GM18858 (cell line): ENCODE measurements around the gene MITF.

Experiments
- ATAC-seq: cut with Tn5 transposase; IDR thresholded peaks from one replicate; pipeline ENCODE4 v1.9.1; 2021; ENCODE audit not compliant: unreplicated experiment

The MITF gene

DNA sequence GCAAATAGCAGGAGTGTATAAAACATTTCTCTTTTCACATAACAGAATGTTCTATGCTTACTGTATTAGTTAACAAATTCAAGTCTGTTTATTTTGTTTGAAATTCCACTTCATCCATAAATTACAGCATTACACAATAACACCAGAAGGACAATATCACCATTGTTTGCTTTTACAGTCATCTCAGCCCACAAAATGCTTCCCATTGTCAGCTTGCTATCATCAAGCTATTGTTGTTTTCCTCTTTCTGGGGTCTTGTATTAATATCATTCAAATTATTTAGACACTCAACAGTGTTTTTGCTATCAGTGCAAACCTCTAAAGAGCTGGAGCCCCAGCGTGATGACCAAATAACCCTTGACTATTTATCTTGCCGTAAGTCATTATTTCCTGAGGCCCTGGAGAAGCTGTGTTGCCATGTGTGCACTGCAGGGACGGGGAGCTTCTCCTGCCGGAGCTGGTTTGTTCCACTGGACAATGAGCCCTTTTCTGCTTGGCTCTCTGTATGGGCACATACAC is 261.4 kb downstream of the MITF start:
- ATAC-seq: no peak

DNA sequence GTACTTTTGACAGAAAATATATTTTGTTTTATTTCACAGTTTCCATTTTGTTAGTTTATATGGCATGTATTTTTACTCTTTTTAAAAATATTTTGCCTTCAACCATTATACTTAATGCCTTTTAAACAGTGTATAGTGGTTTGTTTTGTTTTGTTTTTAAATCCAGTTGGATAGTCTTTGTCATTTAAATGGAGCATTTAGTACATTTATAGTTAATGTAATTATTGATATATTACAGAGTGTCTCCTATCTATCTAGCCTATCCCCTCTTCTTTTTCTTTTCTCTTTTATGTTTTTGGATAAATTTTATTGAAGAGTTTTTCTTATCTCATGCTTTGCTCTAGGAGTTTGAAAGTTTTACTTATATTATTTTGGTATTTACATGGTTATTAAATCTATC is 263.9 kb downstream of the MITF start:
- no peak for ATAC-seq

DNA sequence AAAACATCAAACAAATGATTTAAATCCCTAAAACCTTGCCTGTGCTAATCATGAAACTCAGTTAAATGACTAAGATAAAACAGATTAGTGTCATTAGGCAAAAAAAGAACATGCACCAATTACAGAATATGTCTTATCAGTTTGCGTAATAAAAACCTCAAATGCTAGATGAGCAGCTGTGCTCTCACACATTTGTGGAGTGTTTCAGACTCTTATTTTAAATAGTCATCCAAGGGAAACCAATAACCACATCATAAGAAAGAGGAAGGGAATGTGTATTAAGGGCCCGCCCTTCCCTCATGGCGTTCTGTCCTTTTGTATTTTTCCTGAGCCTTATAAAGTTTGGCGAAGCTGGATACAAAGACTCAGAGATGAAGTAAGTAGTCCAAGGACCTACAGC is 266.8 kb downstream of the MITF start:
- no peak for ATAC-seq

DNA sequence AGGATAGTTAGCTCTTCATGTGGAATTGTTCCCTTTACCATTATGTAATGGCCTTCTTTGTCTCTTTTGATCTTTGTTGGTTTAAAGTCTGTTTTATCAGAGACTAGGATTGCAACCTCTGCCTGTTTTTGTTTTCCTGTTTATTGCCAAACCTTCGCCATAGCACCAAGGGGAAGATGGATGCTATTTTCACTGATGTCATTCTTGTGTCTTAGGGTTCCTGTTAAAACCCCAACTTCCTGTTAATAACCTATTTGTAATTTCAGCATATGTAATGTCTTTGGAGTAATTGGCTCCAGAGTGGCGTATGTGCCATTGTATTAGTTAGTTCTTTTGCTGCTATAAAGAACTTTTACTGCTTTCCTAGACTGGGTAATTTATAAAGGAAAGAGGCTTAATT is 271.1 kb downstream of the MITF start:
- no peak for ATAC-seq

DNA sequence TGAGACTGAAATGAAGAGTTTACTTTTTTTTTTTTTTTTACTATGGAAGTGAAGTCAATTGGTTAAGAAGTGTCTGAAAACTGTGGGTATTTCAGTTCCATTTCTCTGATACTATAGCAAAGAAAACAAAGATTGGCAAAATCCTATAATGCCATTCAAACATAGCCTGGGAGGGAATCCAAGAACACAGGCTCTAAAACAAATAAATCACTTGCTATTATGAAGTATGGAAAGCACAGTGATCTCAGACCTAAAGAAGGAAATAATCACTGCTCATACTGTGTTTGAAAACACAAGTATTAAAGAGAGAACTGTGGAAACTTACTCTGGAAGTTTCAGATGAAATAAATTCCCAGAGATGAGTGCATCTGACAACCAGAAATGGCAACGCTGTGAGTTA is 272.3 kb downstream of the MITF start:
- ATAC-seq: no peak
